ENCODE results near the gene DENND4B. TPM values are rescaled to one million over a fixed set of nuclear protein-coding genes. Genes with fewer than 3 reads are reported as not detected.

DENND4B gene
- total and polyA plus RNA-seq, 12 donors: 8.9 to 110 (median 36.7) TPM

GRCh38 chr1:153957744-153958110 lies 11.2 kb upstream of the DENND4B start:
- Histone ChIP-seq H3K27me3 (no peaks in the 10 kb centered on the region), H3K36me3 (replicated peaks in 1 of 2) (peaks cover 0 to 28% of the 10 kb centered on the region in 2 donors), H3K9me3 (replicated peaks in 1 of 3) (no peaks in the 10 kb centered on the region), H3K4me3 (peak overlapping the region; percentile 64 to 85 (median 74)), H3K27ac (peak overlapping the region; percentile 78 to 93 (median 82)), H3K4me1 (replicated peaks in 1 of 2) (peaks cover 28 to 53% of the 10 kb centered on the region in 2 donors)
- DNase-seq: no peak
- no peak for TF ChIP-seq POLR2A (IDR thresholded peaks at IDR 0.05)
- no peak for TF ChIP-seq CTCF (IDR thresholded peaks at IDR 0.05)
- WGBS, 4 donors: 0 to 3% (median 1%) methylated on average over 10 to 13 of the region's 13 CpGs
- intact Hi-C loops (cut with DNase I): no loop called here

GRCh38 chr1:153956997-153957715 lies 10.6 kb upstream of the DENND4B start:
- H3K9me3 ChIP-seq (replicated peaks in 1 of 3): no peaks in the 10 kb centered on the region
- peaks cover 0 to 34% of the 10 kb centered on the region in 2 donors for H3K36me3 ChIP-seq (replicated peaks in 1 of 2)
- H3K27me3 ChIP-seq: no peaks in the 10 kb centered on the region
- 24 to 38% (median 34%) methylated on average over 6 of the region's 6 CpGs for WGBS, 4 donors
- TF ChIP-seq POLR2A (IDR thresholded peaks at IDR 0.05) (no peak), CTCF (IDR thresholded peaks at IDR 0.05) (no peak)
- peak overlapping the region in 4 of 5 donors; percentile 82 to 93 (median 87) for H3K27ac ChIP-seq
- peak overlapping the region in 3 of 4 donors; percentile 64 to 85 (median 81) for H3K4me3 ChIP-seq
- H3K4me1 ChIP-seq (replicated peaks in 1 of 2): peaks cover 23 to 50% of the 10 kb centered on the region in 2 donors
- DNase-seq: no peak
- intact Hi-C loops (cut with DNase I): no loop called here

GRCh38 chr1:153954826-153955225 lies 8.3 kb upstream of the DENND4B start:
- peaks cover 21 to 40% of the 10 kb centered on the region in 2 donors for H3K4me1 ChIP-seq (replicated peaks in 1 of 2)
- peak overlapping the region in 2 of 5 donors; percentile 32 to 40 for H3K27ac ChIP-seq
- H3K27me3 ChIP-seq: no peaks in the 10 kb centered on the region
- DNase-seq: no peak
- no peak overlapping the region for H3K4me3 ChIP-seq
- WGBS, 4 donors: 84 to 94% (median 92%) methylated on average over 10 of the region's 10 CpGs
- intact Hi-C loops (cut with DNase I): loop anchor here in 1 of 2 donors (5.0 kb wide), 1 partner anchor 43 kb away; no protein-coding TSS in a partner anchor
- H3K36me3 ChIP-seq (replicated peaks in 1 of 2): peaks cover 0 to 41% of the 10 kb centered on the region in 2 donors
- TF ChIP-seq POLR2A (IDR thresholded peaks at IDR 0.05) (no peak), CTCF (IDR thresholded peaks at IDR 0.05) (no peak)
- H3K9me3 ChIP-seq (replicated peaks in 1 of 3): no peaks in the 10 kb centered on the region

- H3K4me1 ChIP-seq (replicated peaks in 1 of 2): peaks cover 18 to 33% of the 10 kb centered on the region in 2 donors
- 73 to 83% (median 80%) methylated on average over 4 of the region's 4 CpGs for WGBS, 4 donors
- intact Hi-C loops (cut with DNase I): loop anchor here in 1 of 2 donors (5.0 kb wide), 1 partner anchor 42 kb away; no protein-coding TSS in a partner anchor
- peaks cover 0 to 48% of the 10 kb centered on the region in 2 donors for H3K36me3 ChIP-seq (replicated peaks in 1 of 2)
- no peak overlapping the region for H3K27ac ChIP-seq
- TF ChIP-seq POLR2A (IDR thresholded peaks at IDR 0.05): no peak
- no peak for TF ChIP-seq CTCF (IDR thresholded peaks at IDR 0.05)
- no peaks in the 10 kb centered on the region for H3K27me3 ChIP-seq
- no peak for DNase-seq
- H3K4me3 ChIP-seq: no peak overlapping the region
- H3K9me3 ChIP-seq (replicated peaks in 1 of 3): no peaks in the 10 kb centered on the region
Observed at GRCh38 chr1:153953859-153954365, 7.4 kb upstream of the DENND4B start.

Data from adrenal gland (tissue), 12 donors.